Osteoblast (primary cell): Measurements from ENCODE around the gene SLC2A5. TPM values are rescaled to one million over a fixed set of nuclear protein-coding genes. Genes with fewer than 3 reads are reported as not detected.
"Not testable (repeated sequence)": the region's sequence is repeated elsewhere in the genome, so short reads cannot be mapped to it uniquely, and the experiment has no call there.

ENCODE experiments used
- DNase-seq: peaks from one replicate; pipeline ENCODE4 v3.0.0; 2011; ENCODE audit warnings: low spot score, mixed read lengths; ENCODE audit not compliant: insufficient read length; ENCODE audit errors: missing footprints
- H2AFZ ChIP-seq: 2 replicates; pipeline ENCODE4 v1.6.0; 2011; ENCODE audit warnings: mild to moderate bottlenecking, low read length
- H3K27ac ChIP-seq: 2 replicates; pipeline ENCODE4 v1.5.1; 2011; ENCODE audit warnings: mild to moderate bottlenecking, low read depth, low read length, moderate library complexity
- H3K27me3 ChIP-seq: 2 replicates; pipeline ENCODE4 v1.6.0; 2012; ENCODE audit warnings: mild to moderate bottlenecking, control low read depth, inconsistent platforms, low read length, moderate library complexity; ENCODE audit not compliant: insufficient read depth
- H3K36me3 ChIP-seq: 2 replicates; pipeline ENCODE4 v1.5.1; 2011; ENCODE audit warnings: mild to moderate bottlenecking, low read length, control low read depth, moderate library complexity; ENCODE audit not compliant: insufficient read depth
- H3K4me1 ChIP-seq: 2 replicates; pipeline ENCODE4 v1.5.1; 2011; ENCODE audit warnings: mild to moderate bottlenecking, low read length, control low read depth, moderate library complexity; ENCODE audit not compliant: insufficient read depth
- H3K4me2 ChIP-seq: 2 replicates; pipeline ENCODE4 v1.6.0; 2011; ENCODE audit warnings: mild to moderate bottlenecking, low read length; ENCODE audit not compliant: insufficient read depth
- H3K4me3 ChIP-seq: fragments of 200-600 bp; sonication (generic); 3 replicates; pipeline ENCODE4 v1.5.1; 2012; ENCODE audit warnings: mild to moderate bottlenecking, low read length, inconsistent platforms; ENCODE audit not compliant: insufficient read depth
- H3K79me2 ChIP-seq: 2 replicates; pipeline ENCODE4 v1.6.0; 2012; ENCODE audit warnings: mild to moderate bottlenecking, low read length, control low read depth, inconsistent platforms; ENCODE audit not compliant: insufficient read depth
- H3K9me3 ChIP-seq: 2 replicates; pipeline ENCODE4 v1.5.1; 2011; ENCODE audit warnings: low read depth, low read length, control low read depth
- H4K20me1 ChIP-seq: 2 replicates; pipeline ENCODE4 v1.6.0; 2012; ENCODE audit warnings: mild to moderate bottlenecking, low read length, control low read depth; ENCODE audit not compliant: insufficient read depth
- CTCF ChIP-seq: IDR thresholded peaks from 2 replicates; pipeline ENCODE4 v1.5.1; 2011; ENCODE audit warnings: mild to moderate bottlenecking, low read depth, low read length, moderate library complexity; ENCODE audit errors: extremely low read depth
- total RNA-seq: library from RNA; depleted of rRNA; stranded (reverse); fragments of >200 nt; gene quantifications from 2 replicates; pipeline ENCODE4 v1.2.3, GENCODE V29; 2012

Gene SLC2A5
- total RNA-seq, 1 donor: 22.4 TPM

GRCh38 chr1:9027307-9027706 lies 42.1 kb downstream of the SLC2A5 start:
- no peak overlapping the region for H2AFZ ChIP-seq
- no peaks in the 10 kb centered on the region for H3K27me3 ChIP-seq
- H3K9me3 ChIP-seq: peaks cover 5% of the 10 kb centered on the region
- H3K27ac ChIP-seq: no peak overlapping the region
- H4K20me1 ChIP-seq: no peaks in the 10 kb centered on the region
- TF ChIP-seq CTCF: no peak
- DNase-seq: no peak
- H3K4me1 ChIP-seq: no peaks in the 10 kb centered on the region
- H3K4me2 ChIP-seq: no peak overlapping the region
- no peaks in the 10 kb centered on the region for H3K79me2 ChIP-seq
- H3K4me3 ChIP-seq: no peak overlapping the region
- H3K36me3 ChIP-seq: no peaks in the 10 kb centered on the region

GRCh38 chr1:9025449-9025848 lies 44.0 kb downstream of the SLC2A5 start:
- Histone ChIP-seq H3K4me3 (no peak overlapping the region), H2AFZ (no peak overlapping the region), H3K4me2 (no peak overlapping the region), H4K20me1 (no peaks in the 10 kb centered on the region), H3K27ac (no peak overlapping the region), H3K9me3 (no peaks in the 10 kb centered on the region), H3K79me2 (no peaks in the 10 kb centered on the region), H3K27me3 (peaks cover 3% of the 10 kb centered on the region), H3K4me1 (no peaks in the 10 kb centered on the region), H3K36me3 (no peaks in the 10 kb centered on the region)
- DNase-seq: no peak
- no peak for TF ChIP-seq CTCF

- DNase-seq: no peak
Measured at GRCh38 chr1:9024837-9025236, 44.6 kb downstream of the SLC2A5 start.

GRCh38 chr1:9022773-9023172 lies 46.7 kb downstream of the SLC2A5 start:
- Histone ChIP-seq H3K27me3 (peaks cover 3% of the 10 kb centered on the region), H3K4me1 (no peaks in the 10 kb centered on the region), H2AFZ (no peak overlapping the region), H3K36me3 (no peaks in the 10 kb centered on the region), H4K20me1 (no peaks in the 10 kb centered on the region), H3K4me3 (no peak overlapping the region), H3K9me3 (no peaks in the 10 kb centered on the region), H3K79me2 (no peaks in the 10 kb centered on the region), H3K27ac (no peak overlapping the region), H3K4me2 (no peak overlapping the region)
- no peak for TF ChIP-seq CTCF
- no peak for DNase-seq

More at GRCh38 chr1:9024837-9025236, 44.6 kb downstream of the SLC2A5 start:
- Histone ChIP-seq H3K9me3 (no peaks in the 10 kb centered on the region), H3K4me2 (no peak overlapping the region), H3K4me1 (no peaks in the 10 kb centered on the region), H2AFZ (no peak overlapping the region), H4K20me1 (no peaks in the 10 kb centered on the region), H3K79me2 (no peaks in the 10 kb centered on the region), H3K27ac (no peak overlapping the region), H3K27me3 (peaks cover 3% of the 10 kb centered on the region), H3K4me3 (no peak overlapping the region), H3K36me3 (no peaks in the 10 kb centered on the region)
- no peak for TF ChIP-seq CTCF

GRCh38 chr1:9022026-9022738 lies 47.3 kb downstream of the SLC2A5 start:
- not testable (repeated sequence) for H3K79me2 ChIP-seq, H3K27me3 ChIP-seq

More at GRCh38 chr1:9022026-9022738, 47.3 kb downstream of the SLC2A5 start:
- H3K4me1 ChIP-seq, DNase-seq, H3K4me2 ChIP-seq, H3K9me3 ChIP-seq, H3K36me3 ChIP-seq, H3K27ac ChIP-seq, H3K4me3 ChIP-seq, H4K20me1 ChIP-seq, H2AFZ ChIP-seq: not testable (repeated sequence)
